Measurements from ENCODE around the gene ELF5. TPM values are rescaled to one million over a fixed set of nuclear protein-coding genes. Genes with fewer than 3 reads are reported as not detected.

ELF5 gene
- polyA plus RNA-seq, 6 donors from 2014 or later, result not detected

DNA sequence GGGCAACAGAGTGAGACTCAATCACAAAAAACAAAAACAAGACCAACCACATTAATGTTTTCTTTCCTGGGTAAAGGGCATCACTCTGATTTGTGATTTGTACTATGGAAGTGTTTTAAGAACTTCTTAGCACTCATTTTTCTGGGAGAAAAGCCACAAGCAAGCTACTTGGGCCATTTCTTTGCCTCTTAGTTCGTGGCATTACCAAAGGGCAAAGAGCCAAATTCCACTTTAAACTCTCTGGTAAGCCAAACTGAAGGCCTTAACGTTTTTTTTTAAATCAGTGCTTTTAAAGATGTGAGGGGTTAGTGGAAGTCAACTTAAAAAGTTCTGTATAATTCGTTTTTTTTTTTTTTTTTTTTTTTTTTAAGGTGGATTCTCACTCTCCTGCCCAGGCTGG, 37.9 kb downstream of the ELF5 start:
- DNase-seq (no peak), ATAC-seq (ENCODE audit: low read depth in 2 of 2) (no peak)
- Mint-ChIP-seq H3K4me3 (no peak overlapping the region), H3K36me3 (peaks cover 12 to 24% of the 10 kb centered on the region in 2 donors), H3K9me3 (peaks cover 0 to 4% (median 0%) of the 10 kb centered on the region in 7 donors), H3K4me1 (no peaks in the 10 kb centered on the region), H3K27ac (no peak overlapping the region), H3K27me3 (no peaks in the 10 kb centered on the region)

- Mint-ChIP-seq H3K4me3 (no peak overlapping the region), H3K27ac (peak overlapping the region in 1 of 6 donors; percentile 60), H3K27me3 (no peaks in the 10 kb centered on the region), H3K4me1 (no peaks in the 10 kb centered on the region), H3K9me3 (peaks cover 0 to 4% (median 0%) of the 10 kb centered on the region in 7 donors), H3K36me3 (peaks cover 12 to 24% of the 10 kb centered on the region in 2 donors)
- ATAC-seq (ENCODE audit: low read depth in 2 of 2) (no peak), DNase-seq (no peak)
Observed at GRCh38 chr11:34473603-34474169, 39.9 kb downstream of the ELF5 start.

DNA sequence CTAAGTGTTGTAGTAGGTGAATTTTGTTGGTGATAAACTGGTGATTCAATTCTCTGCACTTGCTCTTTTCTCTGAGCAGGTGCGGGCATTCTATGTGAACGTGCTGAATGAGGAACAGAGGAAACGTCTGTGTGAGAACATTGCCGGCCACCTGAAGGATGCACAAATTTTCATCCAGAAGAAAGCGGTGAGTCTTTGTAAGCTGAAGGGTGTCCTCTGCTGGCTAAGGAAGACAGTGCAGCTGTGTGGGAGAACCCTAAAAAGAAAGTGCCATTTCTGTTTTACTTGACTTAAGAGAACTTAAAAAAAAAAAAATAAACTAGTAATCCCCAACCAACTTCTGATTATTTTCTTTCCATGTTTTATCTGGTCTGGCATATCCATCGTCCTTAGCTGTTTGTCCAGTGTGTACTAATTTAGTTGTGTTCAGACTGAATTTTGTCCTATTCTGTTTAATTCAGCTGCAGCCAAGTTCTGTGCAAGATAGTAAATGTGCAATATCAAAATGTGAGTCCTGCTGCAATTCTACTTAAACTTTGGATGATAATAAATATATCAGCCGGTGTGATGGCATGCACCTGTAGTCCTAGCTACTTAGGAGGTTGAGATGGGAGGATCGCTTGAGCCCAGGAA, 45.3 kb downstream of the ELF5 start:
- DNase-seq, result no peak
- Mint-ChIP-seq H3K4me1 (no peaks in the 10 kb centered on the region), H3K9me3 (peaks cover 4 to 22% (median 17%) of the 10 kb centered on the region in 7 donors), H3K27me3 (no peaks in the 10 kb centered on the region), H3K27ac (no peak overlapping the region), H3K4me3 (no peak overlapping the region), H3K36me3 (peaks cover 47 to 55% of the 10 kb centered on the region in 2 donors)
- ATAC-seq (ENCODE audit: low read depth in 2 of 2), result peak in 1 of 2 donors; percentile 43

DNA sequence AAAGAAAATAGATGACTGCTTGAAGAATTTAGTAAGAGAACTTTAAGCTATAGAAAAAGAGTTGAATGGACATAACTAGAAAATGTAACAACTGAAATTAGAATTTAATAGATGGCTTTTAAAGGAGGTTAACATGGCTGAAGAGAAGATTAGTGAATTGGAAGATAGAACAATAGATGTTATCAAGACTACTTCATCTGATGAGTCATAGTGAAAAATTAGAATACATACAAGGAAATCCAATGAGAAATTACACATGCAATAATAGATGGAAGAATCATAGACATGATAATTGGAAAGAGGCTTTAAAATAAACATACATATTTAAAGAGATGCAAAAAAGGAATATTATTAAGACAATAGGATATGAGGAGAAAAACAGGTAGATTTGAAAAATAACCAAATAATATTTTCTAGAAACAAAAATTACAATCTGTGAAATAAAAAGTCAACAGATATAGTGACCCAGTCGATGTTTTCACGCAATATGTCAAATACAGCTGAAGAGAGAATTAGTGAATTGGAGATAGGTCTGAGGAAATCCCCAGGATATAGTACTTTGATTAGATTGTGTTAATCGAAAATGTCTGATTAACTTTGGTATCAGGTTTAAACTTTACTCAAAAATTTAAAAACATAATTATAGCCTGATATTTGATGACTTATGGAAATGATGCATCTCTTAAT, 46.6 kb downstream of the ELF5 start:
- ATAC-seq (ENCODE audit: low read depth in 2 of 2) (no peak), DNase-seq (no peak)
- H3K4me1 Mint-ChIP-seq, result no peaks in the 10 kb centered on the region
- H3K27ac Mint-ChIP-seq, result peak overlapping the region in 1 of 6 donors; percentile 11
- H3K27me3 Mint-ChIP-seq, result no peaks in the 10 kb centered on the region
- peaks cover 4 to 22% (median 17%) of the 10 kb centered on the region in 7 donors for H3K9me3 Mint-ChIP-seq
- peaks cover 38 to 58% of the 10 kb centered on the region in 2 donors for H3K36me3 Mint-ChIP-seq
- H3K4me3 Mint-ChIP-seq, result no peak overlapping the region

- DNase-seq (no peak), ATAC-seq (ENCODE audit: low read depth in 2 of 2) (no peak)
- peak overlapping the region in 3 of 6 donors; percentile 9 to 89 (median 29) for H3K27ac Mint-ChIP-seq
- no peaks in the 10 kb centered on the region for H3K27me3 Mint-ChIP-seq
- no peaks in the 10 kb centered on the region for H3K4me1 Mint-ChIP-seq
- peaks cover 41 to 47% of the 10 kb centered on the region in 2 donors for H3K36me3 Mint-ChIP-seq
- H3K9me3 Mint-ChIP-seq, result peaks cover 4 to 22% (median 17%) of the 10 kb centered on the region in 7 donors
- no peak overlapping the region for H3K4me3 Mint-ChIP-seq
Observed at GRCh38 chr11:34464591-34465051, 49.0 kb downstream of the ELF5 start.

DNA sequence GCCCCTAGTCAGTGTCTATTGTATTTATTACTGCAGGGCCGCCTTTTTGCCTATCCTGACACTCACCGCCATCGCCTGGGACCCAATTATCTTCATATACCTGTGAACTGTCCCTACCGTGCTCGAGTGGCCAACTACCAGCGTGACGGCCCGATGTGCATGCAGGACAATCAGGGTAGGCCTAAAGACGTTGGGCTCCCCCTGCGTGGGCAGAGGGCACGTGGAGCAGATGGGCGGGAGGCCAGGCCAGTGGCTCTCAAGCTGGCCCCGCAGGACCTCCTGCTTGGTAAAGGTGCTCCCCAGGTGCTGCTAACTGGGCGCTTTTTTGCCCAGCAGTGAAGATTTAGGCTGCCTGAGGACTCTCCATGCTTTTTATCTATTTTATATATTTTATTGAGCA, 52.4 kb downstream of the ELF5 start:
- Mint-ChIP-seq H3K4me3 (no peak overlapping the region), H3K36me3 (peaks cover 44 to 52% of the 10 kb centered on the region in 2 donors), H3K9me3 (peaks cover 0 to 9% (median 6%) of the 10 kb centered on the region in 7 donors), H3K27ac (no peak overlapping the region), H3K27me3 (no peaks in the 10 kb centered on the region), H3K4me1 (no peaks in the 10 kb centered on the region)
- no peak for ATAC-seq (ENCODE audit: low read depth in 2 of 2)
- DNase-seq, result no peak

- H3K36me3 Mint-ChIP-seq, result peaks cover 35 to 44% of the 10 kb centered on the region in 2 donors
- H3K27me3 Mint-ChIP-seq, result no peaks in the 10 kb centered on the region
- no peaks in the 10 kb centered on the region for H3K4me1 Mint-ChIP-seq
- peak overlapping the region in 1 of 6 donors; percentile 78 for H3K27ac Mint-ChIP-seq
- H3K9me3 Mint-ChIP-seq, result peaks cover 0 to 3% (median 0%) of the 10 kb centered on the region in 7 donors
- H3K4me3 Mint-ChIP-seq, result no peak overlapping the region
- no peak for DNase-seq
- no peak for ATAC-seq (ENCODE audit: low read depth in 2 of 2)
Observed at GRCh38 chr11:34460278-34460677, 53.3 kb downstream of the ELF5 start.

GRCh38 chr11:34459507-34460162, 54.0 kb downstream of the ELF5 start:
- Mint-ChIP-seq H3K36me3 (peaks cover 31 to 40% of the 10 kb centered on the region in 2 donors), H3K4me1 (no peaks in the 10 kb centered on the region), H3K9me3 (peaks cover 0 to 2% (median 0%) of the 10 kb centered on the region in 7 donors), H3K4me3 (no peak overlapping the region), H3K27ac (peak overlapping the region in 1 of 6 donors; percentile 34), H3K27me3 (no peaks in the 10 kb centered on the region)
- ATAC-seq (ENCODE audit: low read depth in 2 of 2) (no peak), DNase-seq (no peak)

DNA sequence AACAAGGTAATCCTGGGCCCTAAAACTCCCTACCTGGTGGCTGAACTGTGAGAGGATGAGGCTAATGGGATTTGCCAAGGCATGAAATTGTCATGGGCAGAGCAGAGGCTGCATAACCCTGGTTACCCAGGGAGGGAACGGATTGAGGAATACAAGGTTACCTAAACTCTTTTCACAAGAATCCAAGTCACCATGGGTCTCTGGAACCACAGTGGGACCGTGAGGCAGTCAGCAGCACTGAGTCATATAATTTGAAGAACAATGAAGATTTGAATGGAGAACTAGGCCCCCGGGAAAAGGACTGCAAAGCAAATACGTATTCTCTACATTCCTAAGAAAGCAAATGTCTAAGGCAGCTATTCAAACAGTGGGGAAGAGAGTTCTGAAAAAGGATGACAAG, 55.1 kb downstream of the ELF5 start:
- H3K36me3 Mint-ChIP-seq, result peaks cover 22 to 34% of the 10 kb centered on the region in 2 donors
- no peak for DNase-seq
- no peaks in the 10 kb centered on the region for H3K27me3 Mint-ChIP-seq
- ATAC-seq (ENCODE audit: low read depth in 2 of 2), result no peak
- peak overlapping the region in 2 of 6 donors; percentile 18 to 65 for H3K27ac Mint-ChIP-seq
- no peaks in the 10 kb centered on the region for H3K9me3 Mint-ChIP-seq
- no peaks in the 10 kb centered on the region for H3K4me1 Mint-ChIP-seq
- H3K4me3 Mint-ChIP-seq, result no peak overlapping the region

GRCh38 chr11:34457607-34458006, 56.0 kb downstream of the ELF5 start:
- Mint-ChIP-seq H3K27ac (peak overlapping the region in 1 of 6 donors; percentile 1), H3K27me3 (no peaks in the 10 kb centered on the region), H3K4me3 (no peak overlapping the region), H3K36me3 (peaks cover 21 to 35% of the 10 kb centered on the region in 2 donors), H3K4me1 (no peaks in the 10 kb centered on the region), H3K9me3 (no peaks in the 10 kb centered on the region)
- no peak for DNase-seq
- ATAC-seq (ENCODE audit: low read depth in 2 of 2), result no peak

GRCh38 chr11:34454308-34455032, 59.1 kb downstream of the ELF5 start:
- no peak overlapping the region for H3K27ac Mint-ChIP-seq
- H3K9me3 Mint-ChIP-seq, result no peaks in the 10 kb centered on the region
- peaks cover 0 to 8% (median 4%) of the 10 kb centered on the region in 3 donors for H3K4me1 Mint-ChIP-seq
- H3K4me3 Mint-ChIP-seq, result no peak overlapping the region
- no peak for ATAC-seq (ENCODE audit: low read depth in 2 of 2)
- DNase-seq, result no peak
- peaks cover 34 to 45% of the 10 kb centered on the region in 2 donors for H3K36me3 Mint-ChIP-seq
- no peaks in the 10 kb centered on the region for H3K27me3 Mint-ChIP-seq

DNA sequence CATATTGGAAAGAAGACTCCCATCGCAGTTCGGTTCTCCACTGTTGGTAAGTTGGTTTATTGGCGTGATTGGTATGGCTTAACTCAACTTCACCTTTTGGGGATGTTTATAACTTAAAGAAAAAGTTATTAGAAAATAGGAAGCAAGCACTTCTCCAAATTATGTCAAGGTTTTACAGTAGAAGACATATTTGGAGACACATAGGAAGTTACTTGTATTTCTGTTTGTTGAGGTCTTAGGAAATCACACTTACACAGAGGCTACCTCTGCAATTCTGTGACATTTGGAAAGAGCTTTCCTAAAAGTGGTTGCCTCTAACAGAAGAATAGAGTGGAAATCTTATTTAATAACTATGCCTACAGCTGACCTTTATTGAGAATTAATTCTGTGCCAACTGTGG, 62.5 kb downstream of the ELF5 start:
- ATAC-seq (ENCODE audit: low read depth in 2 of 2) (no peak), DNase-seq (no peak)
- H3K9me3 Mint-ChIP-seq, result no peaks in the 10 kb centered on the region
- no peak overlapping the region for H3K27ac Mint-ChIP-seq
- peaks cover 25 to 31% of the 10 kb centered on the region in 2 donors for H3K36me3 Mint-ChIP-seq
- no peaks in the 10 kb centered on the region for H3K27me3 Mint-ChIP-seq
- H3K4me3 Mint-ChIP-seq, result no peak overlapping the region
- H3K4me1 Mint-ChIP-seq, result peaks cover 28 to 36% (median 35%) of the 10 kb centered on the region in 3 donors

DNA sequence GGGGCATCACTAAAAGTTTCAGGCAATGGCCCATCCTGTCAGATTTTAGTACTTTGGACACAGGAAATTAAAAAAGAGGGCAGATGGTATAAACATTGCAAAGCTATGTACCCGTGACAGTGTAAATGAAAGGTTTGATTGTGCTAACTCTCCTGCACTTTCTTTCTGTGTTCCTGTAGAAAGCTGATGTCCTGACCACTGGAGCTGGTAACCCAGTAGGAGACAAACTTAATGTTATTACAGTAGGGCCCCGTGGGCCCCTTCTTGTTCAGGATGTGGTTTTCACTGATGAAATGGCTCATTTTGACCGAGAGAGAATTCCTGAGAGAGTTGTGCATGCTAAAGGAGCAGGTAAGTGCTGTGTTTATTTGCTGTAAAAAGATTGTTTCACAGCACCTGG, 64.6 kb downstream of the ELF5 start:
- DNase-seq (no peak), ATAC-seq (ENCODE audit: low read depth in 2 of 2) (no peak)
- H3K27ac Mint-ChIP-seq, result peak overlapping the region in 1 of 6 donors; percentile 15
- H3K4me3 Mint-ChIP-seq, result peak overlapping the region in 4 of 8 donors; percentile 6 to 45 (median 20)
- H3K36me3 Mint-ChIP-seq, result peaks cover 25 to 30% of the 10 kb centered on the region in 2 donors
- no peaks in the 10 kb centered on the region for H3K9me3 Mint-ChIP-seq
- no peaks in the 10 kb centered on the region for H3K27me3 Mint-ChIP-seq
- peaks cover 45 to 57% (median 53%) of the 10 kb centered on the region in 3 donors for H3K4me1 Mint-ChIP-seq

All from naive B cell (primary cell).